DMS53 treated with DMSO at 0.1 percent for 48 hours (cell line): ENCODE measurements around the gene SLC49A3.
"Not testable (repeated sequence)": the region's sequence is repeated elsewhere in the genome, so short reads cannot be mapped to it uniquely, and the experiment has no call there.

Experiments
- DNase-seq: peaks from one replicate; lab custom pipeline; 2025; ENCODE audit not compliant: unreplicated experiment; lab: John Stamatoyannopoulos, UW

The SLC49A3 gene

DNA sequence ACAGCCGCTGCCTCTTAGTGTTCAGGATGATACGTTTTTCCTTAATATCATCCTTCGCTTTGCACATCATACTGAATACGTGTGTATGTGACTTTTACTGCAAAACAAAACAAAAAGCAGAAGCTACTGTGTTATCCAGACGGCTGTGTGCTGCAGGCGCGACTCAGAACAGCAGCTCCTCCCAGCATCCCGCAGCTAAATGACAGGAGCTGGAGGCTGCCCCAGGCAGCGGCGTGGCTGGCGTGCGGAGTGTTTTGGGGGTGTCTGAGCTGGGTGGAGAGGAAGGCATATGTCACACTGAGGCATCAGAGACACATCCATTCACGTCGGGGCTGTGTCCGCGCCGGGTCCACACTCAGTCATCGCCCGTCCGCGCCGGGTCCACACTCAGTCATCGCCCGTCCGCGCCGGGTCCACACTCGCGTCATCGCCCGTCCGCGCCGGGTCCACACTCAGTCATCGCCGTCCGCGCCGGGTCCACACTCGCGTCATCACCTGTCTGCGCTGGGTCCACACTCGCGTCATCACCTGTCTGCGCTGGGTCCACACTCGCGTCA, 33.3 kb upstream of the SLC49A3 start:
- no peak for DNase-seq

DNA sequence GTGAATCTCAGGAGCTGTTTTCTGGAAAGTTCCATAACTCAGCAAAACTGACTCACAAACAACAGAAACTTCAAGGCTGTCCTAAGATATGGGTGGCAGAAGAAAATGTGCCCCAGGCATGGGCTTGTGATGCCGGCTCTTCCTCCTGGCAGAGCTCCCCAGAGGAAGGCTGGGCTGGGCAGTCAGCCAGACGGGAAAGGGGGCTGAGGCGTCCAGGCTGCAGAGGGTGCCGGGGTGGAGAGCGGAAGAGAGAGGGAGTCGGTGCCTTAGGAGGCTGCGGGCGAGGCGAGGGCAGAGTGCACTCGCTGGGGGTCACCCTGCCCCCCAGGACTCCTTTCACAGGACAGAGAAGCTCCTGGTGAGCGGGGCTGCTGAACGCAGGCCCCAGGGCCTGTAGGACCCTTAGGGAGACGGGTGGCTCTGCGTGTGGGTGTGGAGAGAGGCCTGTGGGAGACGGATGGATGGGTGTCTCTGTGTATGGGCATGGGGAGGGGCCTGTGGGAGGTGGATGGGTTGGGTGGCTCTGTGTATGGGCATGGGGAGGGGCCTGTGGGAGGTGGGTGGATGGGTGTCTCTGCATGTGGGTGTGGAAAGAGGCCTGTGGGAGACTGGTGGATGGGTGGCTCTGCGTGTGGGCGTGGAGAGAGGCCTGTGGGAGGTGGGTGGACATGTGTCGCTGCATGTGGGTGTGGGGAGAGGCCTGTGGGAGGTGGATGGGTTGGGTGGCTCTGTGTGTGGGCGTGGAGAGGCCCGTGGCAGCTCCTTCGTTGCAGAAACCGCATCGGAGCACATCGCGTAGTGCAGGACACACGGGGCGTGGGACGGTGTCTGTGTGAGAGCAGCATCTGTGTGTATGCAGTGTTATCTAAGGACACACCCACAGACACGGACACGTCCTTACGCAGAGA, 32.6 kb upstream of the SLC49A3 start:
- DNase-seq = no peak

DNA sequence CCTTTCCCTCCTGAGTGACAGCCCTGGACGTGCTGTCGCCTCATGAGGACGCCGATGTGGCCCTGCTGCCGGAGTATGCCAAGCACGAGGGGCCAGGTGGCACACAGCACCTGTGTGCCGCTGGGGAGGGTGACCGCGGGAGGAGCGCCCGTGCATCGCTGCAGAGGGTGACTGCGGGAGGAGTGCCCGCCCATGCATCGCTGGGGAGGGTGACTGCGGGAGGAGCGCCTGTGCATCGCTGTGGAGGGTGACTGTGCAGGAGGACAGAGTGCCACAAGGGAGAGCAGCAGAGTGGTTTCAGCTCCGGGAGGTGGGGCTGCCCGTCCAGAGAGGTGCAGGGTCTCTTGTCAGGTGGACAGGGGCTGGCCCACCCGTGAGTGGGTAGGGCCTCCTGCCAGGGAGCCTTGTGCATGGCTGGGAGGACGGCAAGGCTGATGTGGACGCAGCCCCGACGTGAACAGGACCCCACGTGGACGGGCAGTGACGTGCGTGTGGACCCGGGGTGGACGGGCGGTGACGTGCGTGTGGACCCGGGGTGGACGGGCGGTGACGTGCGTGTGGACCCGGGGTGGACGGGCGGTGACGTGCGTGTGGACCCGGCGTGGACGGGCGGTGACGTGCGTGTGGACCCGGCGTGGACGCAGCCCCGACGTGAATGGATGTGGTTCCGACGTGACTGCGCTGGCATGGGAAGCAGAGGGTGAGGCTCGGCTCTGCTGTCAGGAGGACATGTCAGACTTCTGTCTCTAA, 31.3 kb upstream of the SLC49A3 start:
- no peak for DNase-seq

DNA sequence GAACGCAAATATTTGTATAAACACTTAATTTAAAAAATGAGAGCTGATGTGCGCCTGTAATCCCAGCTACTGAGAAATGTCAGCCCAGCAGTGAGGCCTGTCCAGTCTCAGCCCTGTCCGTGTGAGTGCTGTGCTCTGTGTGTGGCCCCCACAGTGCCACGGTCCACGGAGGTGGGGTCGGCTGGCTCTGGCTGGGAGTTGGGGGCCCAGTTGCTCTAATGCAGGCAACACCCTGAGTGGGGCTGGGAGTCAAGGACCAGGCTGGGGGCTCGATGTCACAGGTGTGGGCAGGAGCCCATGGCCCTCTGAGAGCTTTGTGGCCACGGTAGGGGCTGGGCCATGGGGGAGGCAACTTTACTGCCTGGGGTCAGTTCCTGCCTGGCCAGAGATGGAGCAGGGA, 29.5 kb upstream of the SLC49A3 start:
- no peak for DNase-seq

DNA sequence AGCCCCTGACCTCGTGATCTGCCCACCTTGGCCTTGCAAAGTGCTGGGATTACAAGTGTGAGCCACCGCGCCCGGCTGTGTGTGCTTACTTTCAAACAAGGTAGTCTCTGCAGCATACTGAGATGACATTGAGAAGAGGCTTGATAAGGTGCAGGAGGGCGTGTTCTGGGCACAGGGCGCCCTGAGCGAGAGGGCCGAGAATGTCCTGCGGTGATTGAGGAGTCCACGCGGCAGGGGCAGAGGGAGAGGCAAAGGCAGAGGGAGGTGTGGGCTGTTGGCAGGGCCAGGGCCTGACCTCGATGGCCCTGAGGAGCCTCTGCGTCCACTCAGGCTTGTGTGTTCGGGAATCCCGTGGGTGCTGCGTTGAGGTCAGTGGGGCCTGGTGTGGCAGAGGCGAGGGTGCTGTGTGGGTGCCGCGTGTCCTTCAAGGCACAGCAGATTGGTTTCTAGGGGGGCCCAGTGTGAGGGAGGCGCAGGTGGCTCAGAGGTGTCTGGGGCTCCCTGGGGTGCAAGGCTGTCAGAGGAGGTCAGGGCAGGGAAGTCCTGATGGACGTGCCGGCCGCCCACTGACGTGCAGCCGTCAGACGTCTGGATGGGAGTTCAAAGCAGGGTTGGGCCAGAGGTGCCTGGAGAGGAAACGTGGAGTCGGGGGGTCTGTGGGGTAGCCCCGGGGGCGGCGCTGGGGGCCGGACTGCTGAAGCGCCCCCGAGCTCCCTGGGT, 28.8 kb upstream of the SLC49A3 start:
- no peak for DNase-seq

DNA sequence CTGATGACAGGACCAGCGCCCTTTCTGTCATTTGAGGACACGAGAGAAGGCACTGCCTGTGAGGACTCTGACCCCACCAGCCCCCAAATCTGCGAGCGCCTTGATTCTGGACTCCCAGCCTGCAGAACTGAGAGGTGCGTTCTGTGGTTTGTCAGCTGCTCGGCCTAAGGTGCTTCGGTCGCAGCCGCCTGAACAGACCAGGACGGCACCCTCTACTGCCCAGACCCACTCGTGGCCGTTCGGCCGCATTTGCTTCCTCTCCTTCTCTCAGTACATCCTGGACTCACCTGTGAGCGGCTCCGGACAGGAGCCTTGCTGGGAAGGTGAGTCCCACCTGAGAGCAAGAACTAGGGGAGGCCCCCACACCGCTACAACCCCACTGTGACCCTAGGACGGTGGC, 25.1 kb upstream of the SLC49A3 start:
- DNase-seq = no peak

DNA sequence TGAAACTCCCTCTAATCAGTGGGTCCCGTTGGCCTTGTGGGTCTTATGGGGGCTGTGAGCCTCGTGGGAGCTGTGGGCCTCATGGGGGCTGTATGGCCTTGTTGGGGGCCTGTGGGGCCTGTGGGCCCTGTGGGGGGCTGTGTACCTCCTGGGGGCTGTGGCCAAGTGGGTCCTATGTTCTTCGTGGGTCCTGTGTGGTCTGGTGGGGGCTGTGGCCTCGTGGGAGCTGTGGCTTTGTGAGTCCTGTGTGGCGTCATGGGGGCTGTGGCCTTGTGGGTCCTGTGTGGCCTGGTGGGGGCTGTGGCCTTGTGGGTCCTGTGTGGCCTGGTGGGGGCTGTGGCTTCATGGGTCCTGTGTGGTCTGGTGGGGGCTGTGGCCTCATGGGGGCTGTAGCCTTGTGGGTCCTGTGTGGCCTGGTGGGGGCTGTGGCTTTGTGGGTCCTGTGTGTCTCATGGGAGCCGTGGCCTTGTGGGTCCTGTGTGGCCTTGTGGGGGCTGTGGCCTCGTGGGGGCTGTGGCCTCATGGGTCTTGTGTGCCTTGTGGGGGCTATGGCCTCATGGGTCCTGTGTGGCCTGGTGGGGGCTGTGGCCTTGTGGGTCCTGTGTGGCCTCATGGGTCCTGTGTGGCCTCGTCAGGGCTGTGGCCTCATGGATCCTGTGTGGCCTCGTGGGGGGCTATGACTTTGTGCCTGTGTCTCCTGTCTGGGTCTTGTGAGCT, 24.1 kb upstream of the SLC49A3 start:
- no peak for DNase-seq

DNA sequence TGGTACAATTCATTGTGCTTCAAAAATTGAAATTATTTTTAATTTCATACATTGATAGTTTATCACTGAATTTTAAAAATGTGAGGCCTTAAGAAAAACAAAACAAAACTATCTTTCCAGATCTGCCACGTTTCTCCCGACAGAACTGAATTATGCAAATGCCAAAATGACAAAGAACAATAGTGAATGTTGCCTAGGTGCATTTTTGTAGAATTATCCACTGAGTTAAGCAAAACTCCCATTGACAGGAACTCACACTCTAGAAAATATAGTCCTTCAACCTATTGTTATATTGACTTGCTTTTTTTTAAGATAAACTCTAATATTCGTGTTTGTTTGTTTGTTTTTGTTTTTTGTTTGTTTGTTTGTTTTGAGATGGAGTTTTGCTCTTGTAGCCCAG, 23.1 kb upstream of the SLC49A3 start:
- DNase-seq = no peak

DNA sequence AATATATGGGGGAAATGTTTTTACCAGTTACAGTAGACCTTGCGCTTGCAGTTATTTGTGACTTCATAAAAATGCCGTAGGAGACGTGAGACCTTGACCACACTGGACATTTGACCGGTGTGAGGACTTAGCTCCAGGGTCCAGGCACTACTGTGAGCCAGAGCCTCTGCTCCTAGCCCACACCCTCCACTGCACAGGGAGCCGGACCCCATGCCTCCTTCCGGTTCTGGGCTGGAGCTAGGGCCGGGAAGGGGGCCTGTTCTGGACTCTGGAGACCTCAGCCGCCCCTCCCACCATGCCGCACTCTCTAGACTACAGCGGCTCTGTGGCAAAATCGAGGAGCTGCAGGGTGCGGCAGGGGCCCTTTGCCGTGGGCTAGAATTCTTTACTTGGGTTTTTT, 22.0 kb upstream of the SLC49A3 start:
- DNase-seq = no peak

DNA sequence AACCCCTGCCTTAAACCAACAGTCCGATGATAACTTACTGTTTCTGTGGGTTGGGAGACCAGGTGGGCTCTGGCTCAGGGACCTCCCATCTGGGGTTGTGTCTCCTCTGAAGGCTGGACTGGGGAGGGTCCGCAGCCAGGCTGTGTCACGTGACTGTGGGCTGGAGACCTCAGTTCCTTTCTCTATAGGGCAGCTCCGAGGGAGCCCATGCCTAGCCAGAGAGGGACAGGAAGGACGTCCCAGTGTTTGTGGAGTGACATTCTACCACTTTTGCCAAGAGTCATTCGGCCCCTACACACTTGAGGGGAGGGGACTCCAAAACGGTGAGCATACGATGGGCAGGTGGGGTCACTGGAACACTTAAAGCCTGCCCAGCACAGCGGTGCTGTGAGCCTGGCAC, 21.2 kb upstream of the SLC49A3 start:
- DNase-seq = no peak

DNA sequence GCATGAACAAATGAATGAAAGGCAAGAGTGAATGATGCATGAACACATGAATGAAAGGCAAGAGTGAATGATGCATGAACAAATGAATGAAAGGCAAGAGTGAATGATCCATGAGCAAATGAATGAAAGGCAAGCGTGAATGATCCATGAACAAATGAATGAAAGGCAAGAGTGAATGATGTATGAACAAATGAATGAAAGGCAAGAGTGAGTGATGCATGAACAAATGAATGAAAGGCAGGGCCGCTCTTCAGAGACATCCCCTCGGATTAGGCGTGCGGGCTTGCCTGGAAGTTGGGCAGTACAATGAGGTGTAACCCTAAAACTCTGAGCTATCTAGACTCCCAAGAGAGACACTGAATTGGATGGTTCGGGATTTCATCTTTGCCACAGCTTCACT, 20.4 kb upstream of the SLC49A3 start:
- DNase-seq = no peak

DNA sequence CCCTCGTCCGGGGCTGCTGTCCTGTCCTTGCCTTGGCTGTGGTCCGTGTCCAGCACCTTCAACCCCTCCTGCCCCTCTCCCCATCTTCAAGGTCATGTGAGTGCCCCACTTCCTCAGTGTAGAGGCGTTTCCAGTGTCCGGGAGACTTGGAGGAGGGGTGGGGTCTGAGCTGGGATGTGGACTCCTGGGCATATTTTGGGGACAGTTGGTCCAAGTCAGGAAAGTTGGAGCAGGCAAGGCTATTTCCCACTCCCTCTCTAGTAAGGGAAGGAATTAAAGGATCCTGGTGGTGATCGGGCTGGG, 19.6 kb upstream of the SLC49A3 start:
- DNase-seq = no peak

DNA sequence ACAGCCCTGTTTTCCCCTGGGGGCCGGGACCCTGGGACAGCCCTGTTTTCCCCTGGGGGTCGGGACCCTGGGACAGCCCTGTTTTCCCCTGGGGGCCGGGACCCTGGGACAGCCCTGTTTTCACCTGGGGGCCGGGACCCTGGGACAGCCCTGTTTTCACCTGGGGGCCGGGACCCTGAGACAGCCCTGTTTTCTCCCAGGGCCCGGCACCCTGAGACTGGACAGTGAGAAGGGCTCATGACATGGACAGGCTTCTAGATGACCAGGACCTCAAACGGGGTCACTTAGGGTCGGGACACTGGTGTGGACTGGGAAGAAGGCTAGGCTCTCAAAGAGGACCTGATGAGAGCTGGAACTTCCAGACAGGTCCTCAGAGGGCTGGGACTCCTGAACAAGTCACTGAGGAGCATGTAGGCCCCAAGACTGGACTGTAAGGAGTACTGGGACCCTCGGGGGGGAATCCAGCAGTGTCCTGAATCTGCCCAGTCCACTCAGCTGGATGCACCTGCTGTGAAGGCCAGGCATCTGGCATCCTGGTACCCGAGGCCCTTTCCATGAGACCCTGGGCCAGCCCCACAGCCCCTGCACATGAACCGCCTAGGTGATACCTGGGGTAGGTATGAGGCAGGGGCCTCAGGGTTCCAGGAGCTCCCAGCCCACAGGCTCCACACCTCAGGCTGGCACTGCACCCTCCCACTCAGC, 19.1 kb upstream of the SLC49A3 start:
- DNase-seq = no peak

DNA sequence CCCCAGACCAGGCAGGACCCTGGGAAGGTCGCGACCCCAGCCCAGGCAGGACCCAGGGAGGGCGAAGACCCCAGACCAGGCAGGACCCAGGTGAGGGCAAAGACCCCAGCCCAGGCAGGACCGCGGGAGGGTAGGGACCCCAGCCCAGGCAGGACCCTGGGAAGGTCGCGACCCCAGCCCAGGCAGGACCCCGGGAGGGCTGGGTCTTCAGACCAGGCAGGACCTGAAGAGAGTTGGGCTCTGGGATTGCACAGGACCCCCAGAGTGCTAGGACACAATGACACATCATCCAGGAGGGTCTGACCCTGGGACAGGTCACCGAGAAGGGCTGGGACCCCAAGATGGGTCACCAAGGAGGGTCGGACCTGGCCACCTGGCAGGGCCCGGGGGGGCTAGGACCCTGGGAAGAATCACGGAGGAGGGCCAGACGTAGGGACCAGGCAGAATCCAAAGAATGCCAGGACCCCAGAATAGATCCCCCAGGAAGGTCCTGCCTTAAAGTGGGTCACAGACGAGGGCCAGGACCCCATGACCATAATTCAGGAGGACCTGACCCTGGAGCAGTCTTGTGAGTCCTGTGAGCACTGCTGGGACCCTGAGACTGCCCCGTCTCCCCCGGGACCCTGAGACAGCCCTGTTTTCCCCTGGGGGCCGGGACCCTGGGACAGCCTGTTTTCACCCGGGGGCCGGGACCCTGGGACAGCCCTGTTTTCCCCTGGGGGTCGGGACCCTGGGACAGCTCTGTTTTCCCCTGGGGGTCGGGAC, 18.1 kb upstream of the SLC49A3 start:
- DNase-seq = no peak

DNA sequence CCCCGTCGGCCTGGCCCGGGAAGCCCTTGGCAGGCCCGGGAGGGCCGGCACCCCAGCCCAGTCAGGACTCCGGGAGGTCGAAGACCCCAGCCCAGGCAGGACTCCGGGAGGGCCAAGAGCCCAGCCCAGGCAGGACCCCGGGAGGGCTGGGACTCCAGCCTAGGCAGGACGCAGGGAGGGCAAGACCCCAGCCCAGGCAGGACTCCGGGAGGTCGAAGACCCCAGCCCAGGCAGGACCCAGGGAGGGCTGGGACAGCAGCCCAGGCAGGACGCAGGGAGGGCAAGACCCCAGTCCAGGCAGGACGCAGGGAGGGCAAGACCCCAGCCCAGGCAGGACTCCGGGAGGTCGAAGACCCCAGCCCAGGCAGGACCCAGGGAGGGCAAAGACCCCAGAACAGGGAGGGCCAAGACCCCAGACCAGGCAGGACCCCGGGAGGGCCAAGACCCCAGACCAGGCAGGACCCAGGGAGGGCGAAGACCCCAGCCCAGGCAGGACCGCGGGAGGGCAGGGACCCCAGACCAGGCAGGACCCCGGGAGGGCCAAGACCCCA, 17.2 kb upstream of the SLC49A3 start:
- not testable (repeated sequence) for DNase-seq

DNA sequence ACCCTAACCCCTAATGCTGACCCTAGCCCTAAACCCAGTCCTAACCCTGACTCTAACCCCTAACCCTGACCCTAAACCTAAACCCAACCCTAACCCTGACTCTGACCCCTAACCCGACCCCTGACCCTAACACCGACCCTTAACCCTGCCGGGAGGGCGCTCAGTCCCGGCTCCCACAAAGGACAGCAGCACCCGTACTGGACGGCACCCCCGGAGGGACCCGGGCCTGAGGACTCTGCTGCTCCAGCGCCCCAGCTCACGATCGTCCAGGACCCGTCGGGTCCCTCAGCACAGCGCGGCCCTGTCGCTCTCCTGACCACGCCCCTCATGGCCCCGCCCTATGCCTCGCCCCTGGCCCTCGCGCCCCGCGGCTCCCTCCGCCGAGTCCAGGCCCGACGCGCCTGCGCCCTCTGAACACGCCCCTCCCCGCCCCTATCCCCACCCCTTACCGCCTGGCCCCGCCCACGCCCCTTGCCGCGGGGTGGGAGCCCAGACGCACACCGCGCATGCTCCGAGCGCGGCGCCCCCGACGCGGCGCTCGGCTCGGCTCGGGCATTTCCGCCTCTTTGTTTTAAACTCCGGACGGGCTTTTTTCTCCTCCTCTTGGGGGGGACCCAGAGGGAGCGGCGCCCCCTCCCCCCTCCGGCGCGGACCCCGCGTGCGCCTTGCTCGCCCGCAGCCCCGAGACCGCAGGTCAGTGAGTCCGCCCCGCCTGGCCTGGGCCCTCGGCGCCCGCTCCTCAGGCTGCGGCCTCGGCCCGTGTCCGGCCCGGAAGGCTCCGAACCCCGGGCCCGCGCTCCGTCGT, 16.5 kb upstream of the SLC49A3 start, which contains the start of gene PCGF3:
PCGF3 (plus strand) TSS at position 555 of the 805 bp plus-strand sequence. CDS start 27,849 bp downstream, outside the sequence.
- DNase-seq = peak; percentile 85

DNA sequence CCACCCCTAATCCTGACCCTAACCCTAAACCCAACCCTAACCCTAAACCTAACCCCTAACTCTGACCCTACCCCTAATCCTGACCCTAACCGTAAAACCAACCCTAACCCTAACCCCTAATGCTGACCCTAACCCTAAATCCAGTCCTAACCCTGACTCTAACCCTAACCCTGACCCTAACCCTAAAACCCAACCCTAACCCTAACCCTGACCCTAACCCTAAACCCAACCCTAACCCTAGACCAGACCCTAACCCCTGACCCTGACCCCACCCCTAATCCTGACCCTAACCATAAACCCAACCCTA, 16.0 kb upstream of the SLC49A3 start:
- DNase-seq = no peak

DNA sequence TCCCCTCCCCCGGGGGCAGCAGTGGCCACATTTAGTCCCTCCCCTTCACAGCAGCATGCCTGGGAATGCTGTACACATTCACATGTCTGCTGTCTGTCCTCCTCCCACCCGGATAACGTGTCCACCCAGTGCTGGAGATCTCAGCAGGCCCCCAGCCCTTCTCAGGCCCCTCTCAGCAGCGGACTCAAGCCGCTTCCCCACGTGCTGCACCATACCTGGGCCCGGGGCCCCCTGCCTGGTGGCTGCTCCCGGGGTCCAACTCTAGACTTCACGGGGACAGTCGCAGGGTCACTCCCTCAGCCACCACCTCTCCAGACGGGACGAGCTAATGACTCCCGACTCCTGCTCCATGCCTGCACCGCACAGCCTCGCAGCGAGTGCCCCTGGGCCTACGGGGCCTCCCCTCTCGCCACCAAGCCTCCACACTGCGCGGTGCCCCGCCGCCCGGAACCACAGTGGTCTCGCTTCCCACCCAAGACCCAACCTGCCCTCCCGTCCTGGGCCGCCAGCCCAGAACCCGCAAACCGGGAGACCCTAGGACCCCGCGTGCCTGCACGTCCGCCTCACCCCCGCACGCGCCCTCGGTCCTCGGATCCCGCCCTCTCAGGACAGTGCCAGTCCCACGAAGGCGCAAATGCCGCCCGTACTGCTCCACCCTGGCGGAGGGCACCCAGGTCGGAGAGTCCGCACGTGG, 15.4 kb upstream of the SLC49A3 start:
- no peak for DNase-seq
